Lung (tissue), 12 donors: Measurements from ENCODE around the gene ITGB1BP1. TPM values are rescaled to one million over a fixed set of nuclear protein-coding genes. Genes with fewer than 3 reads are reported as not detected.

Experiments
- ATAC-seq: fragments of 200-7000 bp; cut with Tn5 transposase; one replicate; pipeline ENCODE4 v1.9.1; 2020; ENCODE audit warnings: moderate number of reproducible peaks; ENCODE audit not compliant: insufficient read depth, low FRiP score
- DNase-seq, 3 donors: peaks; one replicate each; pipeline ENCODE4 v3.0.0-alpha.2; 2013 to 2017
- H3K27ac ChIP-seq, 2 donors: one replicate each; pipeline ENCODE4 v1.5.1; 2013; ENCODE audit warnings: mild to moderate bottlenecking in 2 of 2, moderate library complexity in 2 of 2, control low read depth in 1 of 2, inconsistent platforms in 1 of 2, low read depth in 1 of 2, low read length in 1 of 2
- H3K27me3 ChIP-seq, 3 donors: one replicate each; pipeline ENCODE4 v1.5.1; 2013; ENCODE audit warnings: low read length in 2 of 3; ENCODE audit not compliant: control insufficient read depth in 3 of 3, insufficient read depth in 3 of 3
- H3K36me3 ChIP-seq, 4 donors: one replicate each; pipeline ENCODE4 v1.5.1; 2013; ENCODE audit warnings: low read length in 4 of 4, mild to moderate bottlenecking in 1 of 4, moderate library complexity in 1 of 4; ENCODE audit not compliant: control insufficient read depth in 4 of 4, insufficient read depth in 4 of 4
- H3K4me1 ChIP-seq, 5 donors: one replicate each; pipeline ENCODE4 v1.5.1; 2013; ENCODE audit warnings: low read length in 5 of 5, mild to moderate bottlenecking in 2 of 5, moderate library complexity in 1 of 5; ENCODE audit not compliant: control insufficient read depth in 5 of 5, insufficient read depth in 5 of 5
- H3K4me3 ChIP-seq: one replicate; pipeline ENCODE4 v1.5.1; 2013; ENCODE audit warnings: mild to moderate bottlenecking, control low read depth, moderate library complexity
- H3K9ac ChIP-seq, 2 donors: one replicate each; pipeline ENCODE4 v1.5.1; 2013; ENCODE audit warnings: low read length in 2 of 2, control low read depth in 1 of 2; ENCODE audit not compliant: insufficient read depth in 1 of 2
- H3K9me3 ChIP-seq, 4 donors: one replicate each; pipeline ENCODE4 v1.5.1; 2013; ENCODE audit warnings: low read length in 3 of 4, mild to moderate bottlenecking in 1 of 4, moderate library complexity in 1 of 4; ENCODE audit not compliant: control insufficient read depth in 4 of 4, insufficient read depth in 3 of 4
- WGBS, 2 donors: extraction: QIAGEN DNeasy Blood & Tissue Kit; methylation state at CpG; one replicate each; pipeline ENCODE4 v1.1.7; 2013; 5-methylcytosine and 5-hydroxymethylcytosine counted together
- polyA plus RNA-seq, 2 donors: library from polyadenylated mRNA; stranded (reverse); fragments of 200-250 nt; gene quantifications; one replicate each; pipeline ENCODE4 v1.2.1, GENCODE V29; 2013
- total RNA-seq, 2 donors: library from RNA; depleted of rRNA in 1 of 2; stranded (reverse); fragments of >200 nt in 1 of 2; gene quantifications; one replicate each; pipeline ENCODE4 v1.2.1, GENCODE V29; 2014 to 2021
- TF ChIP-seq, protein P1 (sequence below): IDR thresholded peaks from 2 replicates; pipeline ENCODE4 v1.5.1; 2012; ENCODE audit warnings: mild to moderate bottlenecking; ENCODE audit errors: control extremely low read depth, extremely low read depth
- donor health status: control.
- donor health status: control.
- donor health status: Bipolar disorder and iron deficiency.
- donor health status: healthy.
- donor health status: DM: yes; HTN: yes; CAD: no.

Gene ITGB1BP1
- total and polyA plus RNA-seq, 4 donors: 32.4 to 100 (median 62.6) TPM

DNA sequence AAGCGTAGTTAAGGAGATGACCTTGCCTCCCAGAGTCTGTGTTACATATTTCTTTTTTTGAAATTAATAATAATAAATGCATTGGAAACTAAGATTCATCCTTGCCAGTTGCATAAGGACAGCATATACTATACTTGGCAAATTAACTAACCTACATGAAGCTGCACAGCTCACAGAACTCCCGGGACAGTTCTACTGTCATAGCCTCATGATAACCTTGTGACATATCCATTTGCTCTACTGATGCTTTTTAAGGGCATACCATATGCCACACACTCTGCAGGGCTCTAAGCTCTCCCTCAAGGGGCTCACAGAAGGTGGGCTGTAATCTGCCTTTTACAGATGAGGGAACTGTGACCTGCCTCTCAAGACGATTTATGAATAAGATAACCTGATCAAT is 3.8 kb downstream of the ITGB1BP1 start:
- Histone ChIP-seq H3K4me3 (no peak overlapping the region), H3K4me1 (peaks cover 0 to 17% (median 8%) of the 10 kb centered on the region in 5 donors), H3K9ac (no peak overlapping the region), H3K9me3 (no peaks in the 10 kb centered on the region), H3K27me3 (no peaks in the 10 kb centered on the region), H3K36me3 (peaks cover 0 to 11% (median 6%) of the 10 kb centered on the region in 4 donors), H3K27ac (no peak overlapping the region)
- DNase-seq (no peak), ATAC-seq (no peak)
- 89% methylated on average over 3 of the region's 3 CpGs for WGBS, 2 donors
- TF ChIP-seq, protein P1, sequence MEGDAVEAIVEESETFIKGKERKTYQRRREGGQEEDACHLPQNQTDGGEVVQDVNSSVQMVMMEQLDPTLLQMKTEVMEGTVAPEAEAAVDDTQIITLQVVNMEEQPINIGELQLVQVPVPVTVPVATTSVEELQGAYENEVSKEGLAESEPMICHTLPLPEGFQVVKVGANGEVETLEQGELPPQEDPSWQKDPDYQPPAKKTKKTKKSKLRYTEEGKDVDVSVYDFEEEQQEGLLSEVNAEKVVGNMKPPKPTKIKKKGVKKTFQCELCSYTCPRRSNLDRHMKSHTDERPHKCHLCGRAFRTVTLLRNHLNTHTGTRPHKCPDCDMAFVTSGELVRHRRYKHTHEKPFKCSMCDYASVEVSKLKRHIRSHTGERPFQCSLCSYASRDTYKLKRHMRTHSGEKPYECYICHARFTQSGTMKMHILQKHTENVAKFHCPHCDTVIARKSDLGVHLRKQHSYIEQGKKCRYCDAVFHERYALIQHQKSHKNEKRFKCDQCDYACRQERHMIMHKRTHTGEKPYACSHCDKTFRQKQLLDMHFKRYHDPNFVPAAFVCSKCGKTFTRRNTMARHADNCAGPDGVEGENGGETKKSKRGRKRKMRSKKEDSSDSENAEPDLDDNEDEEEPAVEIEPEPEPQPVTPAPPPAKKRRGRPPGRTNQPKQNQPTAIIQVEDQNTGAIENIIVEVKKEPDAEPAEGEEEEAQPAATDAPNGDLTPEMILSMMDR: no peak

DNA sequence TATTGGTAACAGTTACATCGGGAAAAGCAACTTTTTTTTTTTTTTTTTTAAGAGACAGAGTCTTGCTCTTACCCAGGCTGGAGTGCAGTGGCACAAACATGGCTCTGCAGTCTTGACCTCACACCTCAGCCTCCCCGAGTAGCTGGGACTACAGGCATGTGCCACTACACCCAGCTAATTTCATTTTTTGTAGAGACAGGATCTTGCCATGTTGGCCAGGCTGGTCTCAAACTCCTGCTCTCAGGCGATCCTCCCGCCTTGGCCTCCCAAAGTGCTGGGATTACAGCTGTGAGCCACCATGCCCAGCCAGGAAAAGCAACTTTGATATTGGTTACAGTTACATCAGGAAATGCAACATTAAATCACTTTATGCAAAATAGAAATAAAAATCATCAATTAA is 4.6 kb downstream of the ITGB1BP1 start:
- Histone ChIP-seq H3K4me3 (no peak overlapping the region), H3K9me3 (no peaks in the 10 kb centered on the region), H3K27me3 (no peaks in the 10 kb centered on the region), H3K36me3 (peaks cover under 1 to 11% (median 7%) of the 10 kb centered on the region in 4 donors), H3K4me1 (peaks cover 0 to 11% (median 8%) of the 10 kb centered on the region in 5 donors), H3K27ac (no peak overlapping the region), H3K9ac (no peak overlapping the region)
- WGBS, 2 donors: 90 to 91% methylated on average over 4 of the region's 4 CpGs
- TF ChIP-seq, protein P1: no peak
- ATAC-seq (no peak), DNase-seq (no peak)

DNA sequence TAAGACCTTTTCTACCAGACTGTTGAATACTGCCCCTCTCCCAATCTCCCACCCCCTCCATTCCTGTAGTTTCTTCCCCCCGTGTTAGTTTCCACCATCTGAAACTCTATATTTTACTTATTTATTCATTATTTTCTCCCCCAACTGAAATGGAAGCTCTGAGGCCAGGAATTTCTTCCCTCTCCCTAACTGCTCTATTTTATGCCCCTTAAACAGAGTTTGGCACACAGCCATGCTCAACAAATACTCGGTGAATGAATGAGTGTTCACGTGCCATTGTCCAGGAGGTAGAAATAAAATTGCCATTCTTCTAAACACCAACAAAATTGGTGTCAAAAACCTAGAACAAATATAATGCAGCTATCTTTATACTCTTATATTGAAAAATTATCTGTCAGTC is 5.6 kb downstream of the ITGB1BP1 start:
- Histone ChIP-seq H3K9ac (no peak overlapping the region), H3K4me1 (peaks cover 0 to 11% (median 8%) of the 10 kb centered on the region in 5 donors), H3K4me3 (no peak overlapping the region), H3K27ac (no peak overlapping the region), H3K9me3 (no peaks in the 10 kb centered on the region), H3K36me3 (peaks cover 4 to 11% (median 7%) of the 10 kb centered on the region in 4 donors), H3K27me3 (no peaks in the 10 kb centered on the region)
- DNase-seq (peak in 1 of 3 donors; percentile 52), ATAC-seq (no peak)
- 67 to 78% methylated on average over 3 of the region's 3 CpGs for WGBS, 2 donors
- TF ChIP-seq, protein P1: no peak

DNA sequence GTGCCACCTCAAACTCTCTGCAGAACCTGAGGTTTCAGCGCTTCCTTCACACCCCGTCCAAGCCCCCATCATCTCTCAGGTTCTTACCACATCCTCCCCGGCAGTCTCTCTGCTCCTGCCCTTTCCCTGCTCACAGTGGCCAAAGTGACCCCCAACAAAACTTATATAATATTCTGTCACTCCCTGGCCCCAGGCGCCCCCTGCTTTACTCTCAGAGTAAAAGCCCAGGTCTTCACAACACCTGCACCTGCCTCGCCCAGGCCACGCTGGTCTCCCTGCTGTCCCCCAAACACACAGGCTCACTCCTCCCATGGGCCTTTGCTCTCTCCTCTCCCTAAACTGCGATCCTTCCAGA is 6.4 kb downstream of the ITGB1BP1 start:
- TF ChIP-seq, protein P1: no peak
- H3K9me3 ChIP-seq: no peaks in the 10 kb centered on the region
- no peak overlapping the region for H3K27ac ChIP-seq
- 90 to 92% methylated on average over 7 of the region's 7 CpGs for whole genome bisulfite sequencing, 2 donors
- H3K9ac ChIP-seq: no peak overlapping the region
- peaks cover 4 to 15% (median 9%) of the 10 kb centered on the region in 4 donors for H3K36me3 ChIP-seq
- ATAC-seq (no peak), DNase-seq (no peak)
- H3K4me3 ChIP-seq: no peak overlapping the region
- H3K27me3 ChIP-seq: no peaks in the 10 kb centered on the region
- H3K4me1 ChIP-seq: peaks cover 0 to 5% (median 4%) of the 10 kb centered on the region in 5 donors
